Muscle layer of duodenum (tissue), 2 donors: ENCODE results near the gene TNPO2.
"Not testable (repeated sequence)": the region's sequence is repeated elsewhere in the genome, so short reads cannot be mapped to it uniquely, and the experiment has no call there.

ENCODE experiments used
- H3K27ac ChIP-seq: one replicate; pipeline ENCODE4 v1.7.0; 2013; ENCODE audit warnings: mild to moderate bottlenecking, low read length
- H3K27me3 ChIP-seq: one replicate; pipeline ENCODE4 v1.7.0; 2013; ENCODE audit warnings: low read depth, mild to moderate bottlenecking, control low read depth, low read length
- H3K36me3 ChIP-seq, 2 donors: one replicate each; pipeline ENCODE4 v1.7.0; 2013; ENCODE audit warnings: low read length in 2 of 2, control low read depth in 1 of 2, mild to moderate bottlenecking in 1 of 2; ENCODE audit not compliant: insufficient read depth in 2 of 2, control insufficient read depth in 1 of 2
- H3K4me1 ChIP-seq, 2 donors: one replicate each; pipeline ENCODE4 v1.7.0; 2013; ENCODE audit warnings: low read length in 2 of 2, mild to moderate bottlenecking in 2 of 2, control low read depth in 1 of 2, moderate library complexity in 1 of 2; ENCODE audit not compliant: insufficient read depth in 2 of 2, control insufficient read depth in 1 of 2
- H3K4me3 ChIP-seq, 2 donors: one replicate each; pipeline ENCODE4 v1.7.0; 2013; ENCODE audit warnings: low read length in 2 of 2, low read depth in 1 of 2, mild to moderate bottlenecking in 1 of 2
- H3K9me3 ChIP-seq, 2 donors: one replicate each; pipeline ENCODE4 v1.7.0; 2013; ENCODE audit warnings: low read length in 2 of 2, control low read depth in 1 of 2, mild to moderate bottlenecking in 1 of 2; ENCODE audit not compliant: control insufficient read depth in 1 of 2
- donor health status: healthy.

Gene TNPO2

GRCh38 chr19:12687496-12688196 lies 36.1 kb downstream of the TNPO2 start, which contains the start of gene GNG14:
GNG14 (plus strand) TSS chr19:12687998; CDS start chr19:12688049, 51 bp downstream.
- Histone ChIP-seq H3K9me3 (no peaks in the 10 kb centered on the region), H3K27ac (no peak within 1 kb of the TSS), H3K27me3 (no peaks in the 10 kb centered on the region), H3K36me3 (peaks cover 0 to 5% of the 10 kb centered on the region in 2 donors), H3K4me3 (no peak within 1 kb of the TSS), H3K4me1 (no peaks in the 10 kb centered on the region)

- Histone ChIP-seq H3K4me1 (peaks cover 0 to 2% of the 10 kb centered on the region in 2 donors), H3K36me3 (peaks cover 0 to 5% of the 10 kb centered on the region in 2 donors), H3K27ac (no peak overlapping the region), H3K9me3 (no peaks in the 10 kb centered on the region), H3K27me3 (no peaks in the 10 kb centered on the region), H3K4me3 (no peak overlapping the region)
These were observed 37.9 kb downstream of the TNPO2 start for GRCh38 chr19:12685831-12686230.

- H3K27ac ChIP-seq: peak within 1 kb of the TSS; percentile 96
- H3K27me3 ChIP-seq: no peaks in the 10 kb centered on the region
- H3K4me1 ChIP-seq: peaks cover 0 to 12% of the 10 kb centered on the region in 2 donors
- peaks cover 20 to 36% of the 10 kb centered on the region in 2 donors for H3K36me3 ChIP-seq
- H3K4me3 ChIP-seq: peak within 1 kb of the TSS; percentile 74 to 91
- no peaks in the 10 kb centered on the region for H3K9me3 ChIP-seq
These were observed 42.4 kb downstream of the TNPO2 start, which contains the start of gene DHPS for GRCh38 chr19:12681074-12681987. DHPS (minus strand) TSS chr19:12681880; CDS start chr19:12681766, 114 bp downstream.

- peaks cover 27 to 48% of the 10 kb centered on the region in 2 donors for H3K36me3 ChIP-seq
- H3K27ac ChIP-seq: no peak overlapping the region
- H3K4me1 ChIP-seq: peaks cover 0 to 16% of the 10 kb centered on the region in 2 donors
- H3K9me3 ChIP-seq: no peaks in the 10 kb centered on the region
- H3K4me3 ChIP-seq: no peak overlapping the region
- no peaks in the 10 kb centered on the region for H3K27me3 ChIP-seq
These were observed 43.7 kb downstream of the TNPO2 start for GRCh38 chr19:12680034-12680433.

DNA sequence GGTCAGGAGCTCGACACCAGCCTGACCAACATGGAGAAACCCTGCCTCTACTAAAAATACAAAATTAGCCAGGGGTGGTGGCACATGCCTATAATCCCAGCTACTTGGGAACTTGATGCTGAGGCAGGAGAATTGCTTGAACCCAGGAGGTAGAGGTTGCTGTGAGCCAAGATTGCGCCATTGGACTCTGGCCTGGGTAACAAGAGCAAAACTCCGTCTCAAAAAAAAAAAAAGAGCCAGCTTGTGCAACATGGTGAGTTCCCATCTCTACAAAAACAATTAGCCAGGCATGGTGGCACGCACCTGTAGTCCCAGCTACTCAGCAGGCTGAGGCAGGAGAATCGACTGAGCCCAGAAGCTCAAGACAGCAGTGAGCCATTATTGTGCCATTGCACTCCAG lies 45.7 kb downstream of the TNPO2 start:
- peaks cover 34 to 64% of the 10 kb centered on the region in 2 donors for H3K36me3 ChIP-seq
- H3K27ac ChIP-seq: not testable (repeated sequence)

DNA sequence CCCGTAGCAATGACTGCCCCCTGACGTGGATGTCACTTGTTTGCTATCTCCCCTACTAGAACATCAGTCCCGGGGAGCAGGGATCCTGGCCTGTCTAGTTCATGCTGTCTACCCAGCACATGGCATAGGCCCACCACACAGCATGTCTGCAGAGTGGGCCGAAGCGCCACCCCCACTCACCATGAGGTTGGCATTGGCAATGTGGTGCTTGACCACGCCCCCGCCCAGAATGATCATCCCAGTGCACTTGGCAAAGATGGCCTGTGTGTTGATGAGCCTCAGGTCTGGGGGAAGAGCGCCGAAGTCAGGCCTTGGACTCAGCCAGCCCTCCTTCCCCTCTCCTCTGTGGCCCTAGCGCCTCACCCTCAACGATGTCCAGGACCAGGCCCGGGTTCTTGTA lies 46.8 kb downstream of the TNPO2 start:
- no peak overlapping the region for H3K27ac ChIP-seq
- H3K9me3 ChIP-seq: no peaks in the 10 kb centered on the region
- peaks cover 34 to 72% of the 10 kb centered on the region in 2 donors for H3K36me3 ChIP-seq
- H3K4me3 ChIP-seq: no peak overlapping the region
- H3K4me1 ChIP-seq: peaks cover 0 to 16% of the 10 kb centered on the region in 2 donors
- H3K27me3 ChIP-seq: no peaks in the 10 kb centered on the region

More for the DNA sequence above, 45.7 kb downstream of the TNPO2 start:
- not testable (repeated sequence) for H3K4me3 ChIP-seq, H3K27me3 ChIP-seq, H3K9me3 ChIP-seq
- peaks cover 0 to 16% of the 10 kb centered on the region in 2 donors for H3K4me1 ChIP-seq

- H3K27me3 ChIP-seq: no peaks in the 10 kb centered on the region
- peaks cover 0 to 16% of the 10 kb centered on the region in 2 donors for H3K4me1 ChIP-seq
- no peak overlapping the region for H3K4me3 ChIP-seq
- peaks cover 34 to 72% of the 10 kb centered on the region in 2 donors for H3K36me3 ChIP-seq
- H3K9me3 ChIP-seq: no peaks in the 10 kb centered on the region
- H3K27ac ChIP-seq: no peak overlapping the region
These were observed 47.3 kb downstream of the TNPO2 start for GRCh38 chr19:12676384-12676792.

DNA sequence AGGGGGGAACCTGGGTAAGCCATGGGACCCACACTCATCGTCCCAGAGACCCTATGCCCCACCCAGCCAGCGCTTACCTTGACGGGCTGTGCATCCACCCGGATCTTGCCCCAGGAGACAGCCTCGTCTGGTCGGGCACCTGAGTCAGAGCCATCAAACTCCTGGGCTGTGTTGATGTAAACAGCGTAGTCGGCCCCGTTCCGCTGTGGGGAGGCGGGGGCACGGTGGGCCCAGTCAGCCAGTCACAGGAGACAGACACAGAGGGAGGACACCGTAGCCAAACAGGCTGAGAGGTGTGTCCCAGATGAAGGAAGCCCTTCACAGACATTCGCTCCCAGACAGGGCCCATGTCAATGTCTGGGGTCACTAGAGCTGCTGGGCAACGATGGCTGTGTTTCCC lies 47.8 kb downstream of the TNPO2 start:
- Histone ChIP-seq H3K9me3 (no peaks in the 10 kb centered on the region), H3K36me3 (peaks cover 34 to 72% of the 10 kb centered on the region in 2 donors), H3K4me3 (no peak overlapping the region), H3K27ac (no peak overlapping the region), H3K27me3 (no peaks in the 10 kb centered on the region), H3K4me1 (peaks cover 0 to 16% of the 10 kb centered on the region in 2 donors)

GRCh38 chr19:12675399-12675798 lies 48.3 kb downstream of the TNPO2 start:
- Histone ChIP-seq H3K27ac (no peak overlapping the region), H3K36me3 (peaks cover 34 to 72% of the 10 kb centered on the region in 2 donors), H3K4me1 (peaks cover 3 to 18% of the 10 kb centered on the region in 2 donors), H3K9me3 (no peaks in the 10 kb centered on the region), H3K4me3 (no peak overlapping the region), H3K27me3 (no peaks in the 10 kb centered on the region)

GRCh38 chr19:12672744-12673143 lies 51.0 kb downstream of the TNPO2 start:
- no peaks in the 10 kb centered on the region for H3K27me3 ChIP-seq
- no peak overlapping the region for H3K27ac ChIP-seq
- peaks cover 24 to 48% of the 10 kb centered on the region in 2 donors for H3K36me3 ChIP-seq

More at GRCh38 chr19:12672744-12673143, 51.0 kb downstream of the TNPO2 start:
- H3K9me3 ChIP-seq: no peaks in the 10 kb centered on the region
- H3K4me1 ChIP-seq: peaks cover 14 to 33% of the 10 kb centered on the region in 2 donors
- no peak overlapping the region for H3K4me3 ChIP-seq
